Measurements from ENCODE around the gene USP19.
A peak's percentile ranks its signal among the peaks of the same experiment; 100 is the strongest.

USP19 gene

DNA sequence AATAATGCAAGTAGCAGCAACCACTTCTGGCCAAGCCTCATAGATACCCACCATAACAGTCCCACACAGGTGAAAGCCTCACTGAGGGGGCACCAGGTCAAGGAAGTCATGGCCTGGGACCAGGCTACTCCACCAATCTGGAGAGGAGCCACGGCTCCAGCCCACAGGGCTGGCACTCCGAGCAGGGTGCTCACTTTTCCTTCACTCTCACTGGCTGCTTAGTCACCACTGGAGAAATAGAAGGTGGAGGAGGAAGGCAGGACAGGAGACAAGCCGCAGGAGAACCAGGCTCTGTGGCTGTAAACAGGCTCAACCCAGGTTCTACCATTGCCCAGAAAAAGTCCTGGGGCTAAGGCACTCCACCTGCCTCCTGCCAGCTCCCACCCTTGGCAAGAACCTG is 1.2 kb downstream of the USP19 start:
- DNase-seq (ENCODE audit: extremely low read depth, low read depth): no peak
- TF ChIP-seq, protein P1, sequence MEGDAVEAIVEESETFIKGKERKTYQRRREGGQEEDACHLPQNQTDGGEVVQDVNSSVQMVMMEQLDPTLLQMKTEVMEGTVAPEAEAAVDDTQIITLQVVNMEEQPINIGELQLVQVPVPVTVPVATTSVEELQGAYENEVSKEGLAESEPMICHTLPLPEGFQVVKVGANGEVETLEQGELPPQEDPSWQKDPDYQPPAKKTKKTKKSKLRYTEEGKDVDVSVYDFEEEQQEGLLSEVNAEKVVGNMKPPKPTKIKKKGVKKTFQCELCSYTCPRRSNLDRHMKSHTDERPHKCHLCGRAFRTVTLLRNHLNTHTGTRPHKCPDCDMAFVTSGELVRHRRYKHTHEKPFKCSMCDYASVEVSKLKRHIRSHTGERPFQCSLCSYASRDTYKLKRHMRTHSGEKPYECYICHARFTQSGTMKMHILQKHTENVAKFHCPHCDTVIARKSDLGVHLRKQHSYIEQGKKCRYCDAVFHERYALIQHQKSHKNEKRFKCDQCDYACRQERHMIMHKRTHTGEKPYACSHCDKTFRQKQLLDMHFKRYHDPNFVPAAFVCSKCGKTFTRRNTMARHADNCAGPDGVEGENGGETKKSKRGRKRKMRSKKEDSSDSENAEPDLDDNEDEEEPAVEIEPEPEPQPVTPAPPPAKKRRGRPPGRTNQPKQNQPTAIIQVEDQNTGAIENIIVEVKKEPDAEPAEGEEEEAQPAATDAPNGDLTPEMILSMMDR (IDR thresholded peaks at IDR 0.05; ENCODE audit: low read depth, low read length, missing control alignments): no peak
- H3K4me3 ChIP-seq (replicated peaks; ENCODE audit: low read depth, low read length): peak overlapping the region; percentile 95

DNA sequence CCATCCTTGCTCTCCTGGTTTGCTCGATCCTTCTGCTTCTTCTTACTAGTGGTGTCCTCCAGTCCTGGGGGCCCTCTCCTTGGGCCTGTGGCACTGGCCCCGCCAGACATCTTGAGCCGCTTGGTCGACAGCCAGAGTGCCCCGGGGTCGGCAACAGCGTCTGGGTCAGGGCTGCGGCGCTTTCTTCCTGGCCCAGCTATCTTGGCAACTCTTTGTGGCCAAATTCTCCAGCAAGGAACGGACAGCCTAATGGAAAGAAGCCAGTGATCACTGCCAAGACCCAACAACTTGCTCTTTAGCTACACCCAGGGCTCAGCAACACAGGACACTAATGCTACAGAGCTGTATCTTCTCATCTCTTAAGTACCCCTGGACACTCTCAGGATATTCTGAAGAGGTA is 1.6 kb downstream of the USP19 start:
- no peak for DNase-seq (ENCODE audit: extremely low read depth, low read depth)
- TF ChIP-seq, protein P1 (IDR thresholded peaks at IDR 0.05; ENCODE audit: low read depth, low read length, missing control alignments): no peak
- peak overlapping the region; percentile 95 for H3K4me3 ChIP-seq (replicated peaks; ENCODE audit: low read depth, low read length)

DNA sequence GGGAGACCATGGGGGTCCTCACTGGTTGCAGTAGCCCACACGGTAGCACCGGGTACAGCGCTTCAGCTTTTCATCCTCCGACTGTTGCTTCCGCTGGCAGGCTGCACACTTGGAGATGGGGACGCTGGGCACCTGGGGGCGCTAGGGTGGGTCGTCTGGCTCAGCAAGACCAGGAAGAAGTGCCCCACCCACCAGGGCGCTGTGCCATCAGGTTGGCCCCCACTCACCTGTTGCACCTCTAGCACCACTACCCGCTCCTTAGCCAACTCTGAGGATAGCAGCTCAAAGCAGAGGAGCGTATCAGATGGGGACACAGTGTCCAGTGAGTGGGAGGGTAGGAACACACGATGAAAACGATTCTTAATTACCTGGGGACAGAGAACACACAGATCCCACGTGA is 8.4 kb downstream of the USP19 start:
- TF ChIP-seq, protein P1 (IDR thresholded peaks at IDR 0.05; ENCODE audit: low read depth, low read length, missing control alignments): no peak

DNA sequence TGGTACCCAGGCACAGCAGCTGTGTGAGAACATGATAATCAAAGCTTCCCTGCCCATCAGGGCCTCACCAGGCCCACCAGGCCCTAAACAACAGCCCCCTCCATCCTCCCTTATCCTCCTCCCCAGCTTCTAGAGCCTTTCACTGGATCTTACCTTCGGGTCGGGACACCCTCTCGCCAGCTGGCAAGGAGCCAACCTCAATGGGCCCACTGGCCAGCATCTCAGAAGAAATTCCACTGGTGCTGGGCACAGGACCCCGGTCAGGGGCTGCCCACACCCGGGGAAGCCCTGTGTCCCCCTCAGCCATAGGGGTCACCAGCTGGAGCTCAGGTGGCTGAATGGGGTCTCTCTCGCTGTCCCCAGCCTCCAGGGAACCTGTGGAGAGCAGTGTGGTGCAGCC is 9.3 kb downstream of the USP19 start:
- no peak overlapping the region for H3K4me3 ChIP-seq (replicated peaks; ENCODE audit: low read depth, low read length)
- TF ChIP-seq, protein P1 (IDR thresholded peaks at IDR 0.05; ENCODE audit: low read depth, low read length, missing control alignments): no peak
- DNase-seq (ENCODE audit: extremely low read depth, low read depth): no peak

More for the DNA sequence above, 8.4 kb downstream of the USP19 start:
- no peak for DNase-seq (ENCODE audit: extremely low read depth, low read depth)
- H3K4me3 ChIP-seq (replicated peaks; ENCODE audit: low read depth, low read length): no peak overlapping the region

DNA sequence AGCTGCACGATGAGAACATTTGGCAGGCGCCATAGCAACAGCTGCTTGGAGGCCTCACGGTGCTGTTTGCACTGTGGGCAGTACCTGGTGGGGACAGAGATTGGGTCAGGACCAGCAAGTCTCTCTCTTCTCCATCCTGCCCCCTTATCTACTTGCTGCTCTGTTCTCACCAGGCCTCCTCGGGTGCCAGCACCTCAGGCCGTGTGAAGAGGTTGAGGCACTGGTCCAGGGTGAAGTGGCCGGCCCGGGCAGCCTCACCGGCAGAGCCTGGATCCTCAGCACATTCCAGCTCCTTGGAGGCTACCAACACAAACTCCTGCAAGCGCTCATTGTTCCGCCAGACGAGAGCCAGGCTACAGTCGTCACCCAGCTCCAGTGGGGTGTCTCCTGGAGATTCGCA is 9.8 kb downstream of the USP19 start:
- DNase-seq (ENCODE audit: extremely low read depth, low read depth): no peak

DNA sequence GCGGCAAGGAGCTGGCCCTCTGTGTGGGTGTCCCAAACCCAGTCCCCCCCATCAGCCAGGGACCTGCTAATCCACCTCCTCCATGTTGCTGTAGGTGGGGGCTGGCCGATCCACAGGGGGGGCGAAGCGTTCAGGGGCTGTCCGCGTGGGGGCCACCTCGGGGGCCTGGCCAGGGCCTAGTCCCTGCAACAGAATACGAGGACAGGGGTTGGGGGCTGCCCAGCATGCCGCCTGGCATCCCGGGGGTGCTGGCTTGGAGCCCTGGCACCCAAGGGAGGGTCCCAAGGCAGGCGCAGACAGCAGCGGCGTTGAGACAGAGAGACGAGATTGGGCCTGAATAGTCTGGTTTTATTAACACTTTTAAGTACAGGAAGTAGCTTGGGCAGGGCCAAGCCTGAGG is 12.3 kb downstream of the USP19 start:
- no peak overlapping the region for H3K4me3 ChIP-seq (replicated peaks; ENCODE audit: low read depth, low read length)
- TF ChIP-seq, protein P1 (IDR thresholded peaks at IDR 0.05; ENCODE audit: low read depth, low read length, missing control alignments): no peak

More for the DNA sequence above, 9.8 kb downstream of the USP19 start:
- H3K4me3 ChIP-seq (replicated peaks; ENCODE audit: low read depth, low read length): no peak overlapping the region
- TF ChIP-seq, protein P1 (IDR thresholded peaks at IDR 0.05; ENCODE audit: low read depth, low read length, missing control alignments): no peak

More for the DNA sequence above, 12.3 kb downstream of the USP19 start:
- DNase-seq (ENCODE audit: extremely low read depth, low read depth): no peak
